Measurements from ENCODE around the gene MEOX1. TPM values are rescaled to one million over a fixed set of nuclear protein-coding genes. Genes with fewer than 3 reads are reported as not detected.

The MEOX1 gene
- total RNA-seq, 1 experiment from 2014 or later = not detected

DNA sequence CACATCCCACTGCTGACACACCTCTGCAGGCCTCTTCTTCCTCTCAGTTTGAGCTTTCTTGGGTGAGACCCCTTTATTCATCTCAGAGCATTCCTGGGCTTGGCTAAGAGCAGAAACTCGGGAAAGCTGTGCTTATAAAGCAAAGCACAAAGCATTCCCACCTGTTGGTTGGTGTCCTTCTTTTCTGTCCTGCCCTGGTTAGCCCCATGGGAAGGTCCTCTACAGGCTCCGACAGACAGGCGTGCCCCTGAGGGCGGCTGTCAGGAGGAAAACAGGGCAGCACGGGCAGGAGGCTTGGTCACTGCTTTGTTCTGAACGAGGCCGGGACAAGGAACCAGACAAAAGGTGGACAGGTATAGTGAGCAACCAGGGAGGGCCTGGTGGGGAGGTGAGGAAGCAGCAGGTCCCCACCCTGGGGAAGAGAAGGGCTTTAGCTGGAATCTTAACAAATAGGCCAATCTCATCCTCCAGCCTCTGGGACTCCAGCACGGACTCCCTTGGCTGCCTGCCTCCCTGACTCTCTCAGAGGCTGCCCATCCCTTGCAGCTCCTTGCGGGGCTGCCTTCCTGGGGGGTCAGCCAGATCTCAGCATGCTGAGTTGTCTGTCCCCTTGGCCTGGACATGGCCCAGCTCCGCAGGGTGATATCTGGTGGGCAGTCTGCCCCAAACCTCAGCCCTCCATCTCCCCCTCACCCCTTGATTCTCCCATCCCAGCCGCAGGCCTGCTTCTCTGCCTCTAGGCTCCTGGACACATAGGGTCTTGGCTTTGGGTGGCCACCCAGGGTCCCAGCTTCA is 1.7 kb downstream of the MEOX1 start:
- Histone ChIP-seq H4K91ac (ENCODE audit: insufficient read length, low read depth, low read length) (no peak overlapping the region), H4K8ac (replicated peaks; ENCODE audit: insufficient read length, low read depth, low read length) (no peak overlapping the region), H3K14ac (ENCODE audit: insufficient read depth, low read length) (no peak overlapping the region), H3K9ac (ENCODE audit: extremely low read depth, insufficient read length, low read length) (no peak overlapping the region), H3K4me1 (ENCODE audit: insufficient read depth, low read length) (peaks cover 2% of the 10 kb centered on the region; the same call in 1 of the 2 replicates), H2BK5ac (ENCODE audit: insufficient read length, low read length) (no peak overlapping the region), H3K79me1 (ENCODE audit: insufficient read depth, low read depth, low read length, poor library complexity, severe bottlenecking) (no peaks in the 10 kb centered on the region), H3K9me3 (ENCODE audit: control insufficient read depth, low read depth, low read length) (no peaks in the 10 kb centered on the region), H2BK12ac (ENCODE audit: insufficient read length, low read depth, low read length) (no peak overlapping the region), H3K23me2 (ENCODE audit: insufficient read length, low read depth, low read length, poor library complexity, severe bottlenecking) (no peaks in the 10 kb centered on the region), H3K4ac (ENCODE audit: low read depth, low read length) (no peak overlapping the region), H3K79me2 (ENCODE audit: insufficient read depth, low read length) (no peaks in the 10 kb centered on the region), H3K56ac (ENCODE audit: insufficient read length, low read depth, low read length) (no peak overlapping the region), H4K20me1 (ENCODE audit: control insufficient read depth, insufficient read depth, insufficient read length) (no peaks in the 10 kb centered on the region), H2BK20ac (ENCODE audit: low read depth, low read length, poor library complexity, severe bottlenecking) (no peak overlapping the region), H3T11ph (ENCODE audit: low read length) (no peak overlapping the region), H2AK5ac (ENCODE audit: insufficient read length, low read length) (no peak overlapping the region), H2BK15ac (ENCODE audit: low read depth, low read length) (no peak overlapping the region), H2AFZ (ENCODE audit: low read length) (no peak overlapping the region), H3K27me3 (ENCODE audit: insufficient read depth, low read length) (no peaks in the 10 kb centered on the region), H3K18ac (ENCODE audit: insufficient read length, low read depth, low read length) (no peak overlapping the region), H3K4me2 (ENCODE audit: insufficient read depth, insufficient read length, low read length) (no peak overlapping the region), H2BK120ac (ENCODE audit: low read depth, low read length, poor library complexity, severe bottlenecking) (no peak overlapping the region), H4K5ac (ENCODE audit: insufficient read length, low read depth, low read length) (no peak overlapping the region), H3K23ac (ENCODE audit: insufficient read length, low read depth, low read length) (no peak overlapping the region), H3K27ac (ENCODE audit: insufficient read length, low read depth, low read length) (no peak overlapping the region)
- peaks cover 4% of the 10 kb centered on the region; the same call in 1 of the 2 replicates for H3K27me3 Mint-ChIP-seq (ENCODE audit: low read depth)
- peaks cover 36 to 62% of the 10 kb centered on the region in 2 experiments for H3K4me1 Mint-ChIP-seq
- no peak overlapping the region for H3K4me3 Mint-ChIP-seq
- no peak for TF ChIP-seq CTCF (conservative IDR thresholded peaks at IDR 0.05)
- H3K27ac Mint-ChIP-seq = peak overlapping the region in 2 of 3 experiments; percentile 40 to 44; a peak in 2 of 7 replicates
- no CpG with 5 or more reads among the region's 11 CpGs for WGBS (ENCODE audit: extremely low coverage, insufficient read length, low lambda C conversion rate)
- peaks cover 0 to 3% of the 10 kb centered on the region in 2 experiments; a peak in 1 of 5 replicates for H3K9me3 Mint-ChIP-seq
- H3K36me3 Mint-ChIP-seq (ENCODE audit: insufficient read depth in 1 of 3, low read depth in 3 of 3) = no peaks in the 10 kb centered on the region; a peak in 1 of 7 replicates
- DNase-seq = no peak
